Measurements from ENCODE around the gene CBR3.

Gene CBR3

GRCh38 chr21:36156815-36157670, 22.2 kb downstream of the CBR3 start, which contains the start of gene DOP1B:
Gene DOP1B, plus strand, starts transcription at chr21:36156824. Its CDS starts 7,910 bp downstream, at chr21:36164734.
- no peak for FAIRE-seq
- TF ChIP-seq CTCF (IDR thresholded peaks at IDR 0.05; ENCODE audit: insufficient read depth, missing control alignments), result no peak
- DNase-seq (ENCODE audit: insufficient read length, low spot score), result no peak

- TF ChIP-seq CTCF (IDR thresholded peaks at IDR 0.05; ENCODE audit: insufficient read depth, missing control alignments), result no peak
- DNase-seq (ENCODE audit: insufficient read length, low spot score), result no peak
- FAIRE-seq, result no peak
Measured at GRCh38 chr21:36159356-36159921, 24.6 kb downstream of the CBR3 start.

- TF ChIP-seq CTCF (IDR thresholded peaks at IDR 0.05; ENCODE audit: insufficient read depth, missing control alignments), result no peak
- DNase-seq (ENCODE audit: insufficient read length, low spot score) (no peak), FAIRE-seq (no peak)
Measured at GRCh38 chr21:36160850-36161178, 25.9 kb downstream of the CBR3 start.

- no peak for TF ChIP-seq CTCF (IDR thresholded peaks at IDR 0.05; ENCODE audit: insufficient read depth, missing control alignments)
- FAIRE-seq (no peak), DNase-seq (ENCODE audit: insufficient read length, low spot score) (no peak)
Measured at GRCh38 chr21:36162631-36163030, 27.8 kb downstream of the CBR3 start.

GRCh38 chr21:36163750-36164741, 29.2 kb downstream of the CBR3 start:
- TF ChIP-seq CTCF (IDR thresholded peaks at IDR 0.05; ENCODE audit: insufficient read depth, missing control alignments), result no peak
- FAIRE-seq, result no peak
- DNase-seq (ENCODE audit: insufficient read length, low spot score), result no peak

- DNase-seq (ENCODE audit: insufficient read length, low spot score) (no peak), FAIRE-seq (no peak)
- no peak for TF ChIP-seq CTCF (IDR thresholded peaks at IDR 0.05; ENCODE audit: insufficient read depth, missing control alignments)
Measured at GRCh38 chr21:36165356-36165755, 30.5 kb downstream of the CBR3 start.
